ENCODE results near the gene ISX. TPM values are rescaled to one million over a fixed set of nuclear protein-coding genes. Genes with fewer than 3 reads are reported as not detected.

ISX gene
- total RNA-seq, 1 experiment from 2014 or later, result not detected

DNA sequence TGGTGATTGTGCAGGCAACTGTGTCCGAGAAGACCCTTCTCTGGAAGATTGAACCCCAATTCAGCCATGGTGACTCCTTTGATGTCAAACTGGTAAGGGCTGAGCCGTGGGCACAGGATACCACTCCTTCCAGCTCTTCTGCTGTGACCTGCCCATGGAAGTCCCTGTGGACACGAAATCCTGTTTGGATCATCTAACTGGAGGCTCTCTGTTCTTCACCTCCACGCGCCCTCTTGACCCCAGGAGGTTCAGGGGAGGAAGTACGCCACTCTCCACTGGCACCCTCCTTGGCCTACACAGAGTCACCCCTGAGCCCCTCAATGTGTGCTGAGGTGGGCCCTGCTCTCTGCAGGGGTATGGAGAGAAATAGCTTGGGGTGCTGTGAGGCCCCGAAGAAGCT, 810 bp downstream of the ISX start:
- DNase-seq (ENCODE audit: low spot score) (no peak), ATAC-seq (no peak)
- CTCF ChIA-PET, result interaction anchor here (3.3 kb wide), 1 partner anchor 84 kb away, joined by 19 read pairs; no protein-coding TSS in a partner anchor
- Mint-ChIP-seq H3K4me3 (no peak overlapping the region), H3K27me3 (ENCODE audit: low read depth) (no peaks in the 10 kb centered on the region; the same call in 1 of the 2 replicates), H3K27ac (no peak overlapping the region), H3K36me3 (no peaks in the 10 kb centered on the region), H3K9me3 (no peaks in the 10 kb centered on the region), H3K4me1 (0 out of 2 replicates have a peak, but pooled peaks cover 3% of the 10 kb centered on the region)
- TF ChIP-seq PREB (CRISPR knock-in tag; IDR thresholded peaks at IDR 0.05; ENCODE audit: borderline replicate concordance), result no peak
- no peak for TF ChIP-seq ESRRA (CRISPR knock-in tag; IDR thresholded peaks at IDR 0.05; ENCODE audit: borderline replicate concordance)
- TF ChIP-seq, protein P1, sequence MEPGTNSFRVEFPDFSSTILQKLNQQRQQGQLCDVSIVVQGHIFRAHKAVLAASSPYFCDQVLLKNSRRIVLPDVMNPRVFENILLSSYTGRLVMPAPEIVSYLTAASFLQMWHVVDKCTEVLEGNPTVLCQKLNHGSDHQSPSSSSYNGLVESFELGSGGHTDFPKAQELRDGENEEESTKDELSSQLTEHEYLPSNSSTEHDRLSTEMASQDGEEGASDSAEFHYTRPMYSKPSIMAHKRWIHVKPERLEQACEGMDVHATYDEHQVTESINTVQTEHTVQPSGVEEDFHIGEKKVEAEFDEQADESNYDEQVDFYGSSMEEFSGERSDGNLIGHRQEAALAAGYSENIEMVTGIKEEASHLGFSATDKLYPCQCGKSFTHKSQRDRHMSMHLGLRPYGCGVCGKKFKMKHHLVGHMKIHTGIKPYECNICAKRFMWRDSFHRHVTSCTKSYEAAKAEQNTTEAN (CRISPR knock-in tag; IDR thresholded peaks at IDR 0.05), result no peak
- no peak for TF ChIP-seq AR (CRISPR knock-in tag; IDR thresholded peaks at IDR 0.05)
- POLR2A ChIA-PET, result no interaction called here

DNA sequence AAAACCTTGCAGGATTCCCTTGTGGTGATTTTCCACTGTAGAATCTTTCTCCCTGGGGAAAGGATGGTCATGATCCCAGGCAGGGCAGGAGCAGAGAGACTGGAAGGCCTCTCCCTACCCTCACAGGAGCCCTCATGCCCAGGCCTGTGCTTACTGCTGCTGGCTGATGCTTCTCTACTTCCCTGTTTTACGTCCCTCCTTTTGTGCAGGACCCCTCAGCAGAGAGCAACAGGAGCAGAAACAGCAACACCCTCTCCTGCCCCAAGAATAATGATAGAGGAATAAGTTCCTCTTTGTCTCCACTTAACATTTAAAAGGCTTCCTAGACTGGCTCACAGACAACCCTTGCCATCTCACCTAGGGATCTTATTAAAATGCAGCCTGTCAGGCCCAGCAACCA, 3.6 kb downstream of the ISX start:
- Mint-ChIP-seq H3K4me3 (no peak overlapping the region), H3K27ac (no peak overlapping the region), H3K27me3 (ENCODE audit: low read depth) (no peaks in the 10 kb centered on the region; the same call in 1 of the 2 replicates), H3K4me1 (0 out of 2 replicates have a peak, but pooled peaks cover 3% of the 10 kb centered on the region), H3K36me3 (no peaks in the 10 kb centered on the region), H3K9me3 (peaks cover 2% of the 10 kb centered on the region; the same call in 1 of the 2 replicates)
- TF ChIP-seq ZNF263 (CRISPR knock-in tag; IDR thresholded peaks at IDR 0.05; ENCODE audit: low read depth) (no peak), ATF1 (CRISPR knock-in tag; IDR thresholded peaks at IDR 0.05) (no peak), TP53 (CRISPR knock-in tag; IDR thresholded peaks at IDR 0.05) (no peak), ESRRA (CRISPR knock-in tag; IDR thresholded peaks at IDR 0.05; ENCODE audit: borderline replicate concordance) (no peak)
- CTCF ChIA-PET, result no interaction called here
- POLR2A ChIA-PET, result no interaction called here
- DNase-seq (ENCODE audit: low spot score) (no peak), ATAC-seq (no peak)

DNA sequence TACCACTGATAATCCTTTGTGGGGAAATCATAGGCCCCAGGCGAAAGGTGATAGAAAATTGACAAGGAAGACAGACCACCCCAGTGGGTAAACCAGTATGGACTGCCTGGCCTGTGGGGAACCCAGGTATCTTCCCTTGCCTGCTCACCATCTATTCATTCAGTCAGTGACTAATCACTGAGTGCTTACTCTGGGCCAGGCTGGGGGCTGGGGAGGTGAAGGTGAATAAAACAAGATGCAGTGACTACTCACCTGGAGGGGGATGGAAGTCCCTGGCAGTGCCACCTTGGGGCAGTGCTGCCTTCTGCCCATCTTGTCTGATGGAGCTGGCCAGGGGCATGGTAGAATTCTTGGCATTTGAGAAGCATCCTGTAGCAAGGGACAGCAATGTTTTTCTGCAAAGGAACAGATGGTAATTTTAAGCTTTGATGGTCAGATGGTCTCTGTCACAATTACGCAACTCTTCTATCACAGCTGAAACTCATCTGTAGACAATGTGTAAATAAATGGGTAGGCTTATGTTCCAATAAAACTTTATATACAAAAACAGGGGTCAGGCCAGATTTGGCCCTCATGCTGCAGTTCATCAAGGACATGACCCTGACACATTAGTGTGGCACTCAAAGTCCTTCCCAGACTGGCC, 4.6 kb downstream of the ISX start:
- TF ChIP-seq CBFB (CRISPR knock-in tag; IDR thresholded peaks at IDR 0.05; ENCODE audit: low read depth) (no peak), TEAD1 (CRISPR knock-in tag; IDR thresholded peaks at IDR 0.05) (no peak), ATF6 (CRISPR knock-in tag; IDR thresholded peaks at IDR 0.05) (no peak), ATF3 (CRISPR knock-in tag; conservative IDR thresholded peaks at IDR 0.05) (no peak), ZMAT4 (CRISPR knock-in tag; IDR thresholded peaks at IDR 0.05) (no peak), FOXP4 (CRISPR knock-in tag; IDR thresholded peaks at IDR 0.05) (no peak), ATF1 (CRISPR knock-in tag; IDR thresholded peaks at IDR 0.05) (no peak), KAT7 (CRISPR knock-in tag; IDR thresholded peaks at IDR 0.05; ENCODE audit: borderline replicate concordance) (no peak)
- TF ChIP-seq, protein P2, sequence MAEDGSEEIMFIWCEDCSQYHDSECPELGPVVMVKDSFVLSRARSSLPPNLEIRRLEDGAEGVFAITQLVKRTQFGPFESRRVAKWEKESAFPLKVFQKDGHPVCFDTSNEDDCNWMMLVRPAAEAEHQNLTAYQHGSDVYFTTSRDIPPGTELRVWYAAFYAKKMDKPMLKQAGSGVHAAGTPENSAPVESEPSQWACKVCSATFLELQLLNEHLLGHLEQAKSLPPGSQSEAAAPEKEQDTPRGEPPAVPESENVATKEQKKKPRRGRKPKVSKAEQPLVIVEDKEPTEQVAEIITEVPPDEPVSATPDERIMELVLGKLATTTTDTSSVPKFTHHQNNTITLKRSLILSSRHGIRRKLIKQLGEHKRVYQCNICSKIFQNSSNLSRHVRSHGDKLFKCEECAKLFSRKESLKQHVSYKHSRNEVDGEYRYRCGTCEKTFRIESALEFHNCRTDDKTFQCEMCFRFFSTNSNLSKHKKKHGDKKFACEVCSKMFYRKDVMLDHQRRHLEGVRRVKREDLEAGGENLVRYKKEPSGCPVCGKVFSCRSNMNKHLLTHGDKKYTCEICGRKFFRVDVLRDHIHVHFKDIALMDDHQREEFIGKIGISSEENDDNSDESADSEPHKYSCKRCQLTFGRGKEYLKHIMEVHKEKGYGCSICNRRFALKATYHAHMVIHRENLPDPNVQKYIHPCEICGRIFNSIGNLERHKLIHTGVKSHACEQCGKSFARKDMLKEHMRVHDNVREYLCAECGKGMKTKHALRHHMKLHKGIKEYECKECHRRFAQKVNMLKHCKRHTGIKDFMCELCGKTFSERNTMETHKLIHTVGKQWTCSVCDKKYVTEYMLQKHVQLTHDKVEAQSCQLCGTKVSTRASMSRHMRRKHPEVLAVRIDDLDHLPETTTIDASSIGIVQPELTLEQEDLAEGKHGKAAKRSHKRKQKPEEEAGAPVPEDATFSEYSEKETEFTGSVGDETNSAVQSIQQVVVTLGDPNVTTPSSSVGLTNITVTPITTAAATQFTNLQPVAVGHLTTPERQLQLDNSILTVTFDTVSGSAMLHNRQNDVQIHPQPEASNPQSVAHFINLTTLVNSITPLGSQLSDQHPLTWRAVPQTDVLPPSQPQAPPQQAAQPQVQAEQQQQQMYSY (CRISPR knock-in tag; IDR thresholded peaks at IDR 0.05), result no peak
- H3K9me3 Mint-ChIP-seq, result peaks cover 7% of the 10 kb centered on the region; the same call in 1 of the 2 replicates
- H3K4me1 Mint-ChIP-seq, result 0 out of 2 replicates have a peak, but pooled peaks cover 3% of the 10 kb centered on the region
- no peak overlapping the region for H3K27ac Mint-ChIP-seq
- no peak overlapping the region for H3K4me3 Mint-ChIP-seq
- ChIA-PET POLR2A (no interaction called here), CTCF (interaction anchor here (2.3 kb wide), 1 partner anchor 161 kb away, joined by 7 read pairs; no protein-coding TSS in a partner anchor)
- no peaks in the 10 kb centered on the region for H3K36me3 Mint-ChIP-seq
- no peak for DNase-seq (ENCODE audit: low spot score)
- no peak for ATAC-seq
- H3K27me3 Mint-ChIP-seq (ENCODE audit: low read depth), result no peaks in the 10 kb centered on the region; the same call in 1 of the 2 replicates

Measured in WTC11 (cell line).